Ascending aorta (tissue), 2 donors: ENCODE measurements around the gene PSG11. TPM values are rescaled to one million over a fixed set of nuclear protein-coding genes. Genes with fewer than 3 reads are reported as not detected.
"Not testable (repeated sequence)": the region's sequence is repeated elsewhere in the genome, so short reads cannot be mapped to it uniquely, and the experiment has no call there.

Source experiments
- DNase-seq, 2 donors: peaks; one replicate each; pipeline ENCODE4 v3.0.0-alpha.2; 2019; ENCODE audit warnings: low spot score in 2 of 2
- H3K27ac ChIP-seq, 2 donors: fragments of 200-600 bp; sonication (generic); one replicate each; pipeline ENCODE4 v1.5.1; 2016 to 2017; ENCODE audit warnings: mild to moderate bottlenecking in 1 of 2
- H3K27me3 ChIP-seq: fragments of 200-600 bp; sonication (generic); one replicate; pipeline ENCODE4 v1.5.1; 2017
- H3K36me3 ChIP-seq, 2 donors: fragments of 200-600 bp; sonication (generic); one replicate each; pipeline ENCODE4 v1.5.1; 2016
- H3K4me1 ChIP-seq, 2 donors: fragments of 200-600 bp; sonication (generic); one replicate each; pipeline ENCODE4 v1.5.1; 2016 to 2017; ENCODE audit warnings: mild to moderate bottlenecking in 1 of 2
- H3K4me3 ChIP-seq, 2 donors: fragments of 200-600 bp; sonication (generic); one replicate each; pipeline ENCODE4 v1.5.1; 2016 to 2017; ENCODE audit warnings: mild to moderate bottlenecking in 1 of 2
- H3K9me3 ChIP-seq, 2 donors: fragments of 200-600 bp; sonication (generic); one replicate each; pipeline ENCODE4 v1.5.1; 2016
- intact Hi-C: fragments of 100-400 bp; cut with DNase I; formaldehyde crosslinking; loops from one replicate; pipeline ENCODE4 v1.15.1; 2023
- total RNA-seq: library from RNA; depleted of rRNA; stranded (reverse); fragments of >200 nt; gene quantifications from one replicate; pipeline ENCODE4 v1.1.0, GENCODE V29; 2016
- TF ChIP-seq, protein P1 (sequence below), 3 experiments: fragments of 200-600 bp in 2 of 3; fragments of 450-650 bp in 1 of 3; sonication (generic) in 2 of 3; IDR thresholded peaks; one replicate each; pipeline ENCODE4 v1.5.1; 2016 to 2019; ENCODE audit warnings: antibody characterized with exemption in 3 of 3, mild to moderate bottlenecking in 1 of 3, moderate library complexity in 1 of 3

Gene PSG11
- total RNA-seq, 1 donor from 2014 or later: not detected

DNA sequence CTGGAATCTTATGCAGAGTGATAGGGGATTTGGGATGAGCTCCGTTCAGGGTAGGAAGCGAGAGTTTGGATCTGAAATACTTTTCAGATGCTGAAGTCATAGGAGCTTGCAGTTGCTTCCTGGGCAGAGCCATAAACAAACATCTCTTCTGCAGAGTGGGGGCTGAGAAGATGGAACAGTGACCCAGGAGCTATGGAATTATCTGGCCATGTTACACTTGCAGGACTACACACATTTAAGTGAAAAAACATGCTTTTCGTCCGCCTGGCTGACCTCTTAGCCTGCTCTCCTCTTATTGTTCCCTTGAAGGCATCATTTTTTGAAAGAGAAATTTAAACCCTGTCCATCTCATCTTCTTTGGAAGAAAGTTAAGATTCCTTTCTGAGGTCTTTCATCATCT is 40.7 kb downstream of the PSG11 start:
- Histone ChIP-seq H3K36me3 (no peaks in the 10 kb centered on the region), H3K4me1 (no peaks in the 10 kb centered on the region), H3K9me3 (no peaks in the 10 kb centered on the region), H3K27me3 (no peaks in the 10 kb centered on the region), H3K4me3 (no peak overlapping the region), H3K27ac (no peak overlapping the region)
- TF ChIP-seq, protein P1, sequence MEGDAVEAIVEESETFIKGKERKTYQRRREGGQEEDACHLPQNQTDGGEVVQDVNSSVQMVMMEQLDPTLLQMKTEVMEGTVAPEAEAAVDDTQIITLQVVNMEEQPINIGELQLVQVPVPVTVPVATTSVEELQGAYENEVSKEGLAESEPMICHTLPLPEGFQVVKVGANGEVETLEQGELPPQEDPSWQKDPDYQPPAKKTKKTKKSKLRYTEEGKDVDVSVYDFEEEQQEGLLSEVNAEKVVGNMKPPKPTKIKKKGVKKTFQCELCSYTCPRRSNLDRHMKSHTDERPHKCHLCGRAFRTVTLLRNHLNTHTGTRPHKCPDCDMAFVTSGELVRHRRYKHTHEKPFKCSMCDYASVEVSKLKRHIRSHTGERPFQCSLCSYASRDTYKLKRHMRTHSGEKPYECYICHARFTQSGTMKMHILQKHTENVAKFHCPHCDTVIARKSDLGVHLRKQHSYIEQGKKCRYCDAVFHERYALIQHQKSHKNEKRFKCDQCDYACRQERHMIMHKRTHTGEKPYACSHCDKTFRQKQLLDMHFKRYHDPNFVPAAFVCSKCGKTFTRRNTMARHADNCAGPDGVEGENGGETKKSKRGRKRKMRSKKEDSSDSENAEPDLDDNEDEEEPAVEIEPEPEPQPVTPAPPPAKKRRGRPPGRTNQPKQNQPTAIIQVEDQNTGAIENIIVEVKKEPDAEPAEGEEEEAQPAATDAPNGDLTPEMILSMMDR (IDR thresholded peaks at IDR 0.05): no peak
- intact Hi-C loops: no loop called here
- DNase-seq: no peak

DNA sequence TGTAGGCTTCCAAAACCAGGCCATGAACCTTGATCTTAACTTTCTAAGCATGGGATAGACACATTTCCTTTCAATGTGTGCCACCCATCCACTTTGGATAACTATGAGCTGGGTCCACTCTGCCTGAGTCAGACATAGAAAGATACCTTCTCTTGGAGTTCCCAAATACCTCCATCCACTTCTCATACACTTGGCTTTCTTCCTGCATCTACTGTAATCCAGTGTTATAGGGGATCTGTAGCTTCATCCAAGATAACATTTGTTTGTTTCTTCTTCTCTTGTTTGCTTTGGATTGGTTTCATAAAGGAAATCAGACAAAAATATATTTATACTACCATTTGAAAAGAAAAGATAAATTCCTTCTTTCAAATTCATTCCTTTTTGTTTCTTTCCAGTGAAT is 44.2 kb downstream of the PSG11 start:
- H3K27ac ChIP-seq, intact Hi-C loops, H3K36me3 ChIP-seq, H3K27me3 ChIP-seq, DNase-seq, H3K4me3 ChIP-seq, H3K4me1 ChIP-seq, H3K9me3 ChIP-seq: not testable (repeated sequence)

DNA sequence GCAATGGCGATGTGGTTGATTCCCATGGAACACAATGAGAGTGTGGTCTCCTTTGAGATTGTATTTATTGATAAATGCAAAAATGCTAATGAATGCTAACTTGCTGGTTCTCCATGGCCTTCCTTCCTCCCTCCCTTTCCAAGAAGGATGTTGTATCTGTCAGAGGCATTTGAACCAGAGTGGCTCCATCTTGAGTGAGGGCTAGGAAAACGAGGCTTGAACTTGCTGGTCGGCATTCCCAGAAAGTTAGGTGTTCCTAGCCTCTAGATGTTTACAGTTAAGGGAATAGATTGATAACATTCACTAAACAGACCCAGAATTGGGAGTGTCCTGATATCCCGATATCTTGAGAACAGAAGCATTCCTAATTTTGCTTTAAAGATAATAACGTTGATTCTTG is 54.8 kb downstream of the PSG11 start:
- DNase-seq, H3K27me3 ChIP-seq, intact Hi-C loops, H3K36me3 ChIP-seq, H3K27ac ChIP-seq, H3K4me1 ChIP-seq, H3K4me3 ChIP-seq, H3K9me3 ChIP-seq: not testable (repeated sequence)

DNA sequence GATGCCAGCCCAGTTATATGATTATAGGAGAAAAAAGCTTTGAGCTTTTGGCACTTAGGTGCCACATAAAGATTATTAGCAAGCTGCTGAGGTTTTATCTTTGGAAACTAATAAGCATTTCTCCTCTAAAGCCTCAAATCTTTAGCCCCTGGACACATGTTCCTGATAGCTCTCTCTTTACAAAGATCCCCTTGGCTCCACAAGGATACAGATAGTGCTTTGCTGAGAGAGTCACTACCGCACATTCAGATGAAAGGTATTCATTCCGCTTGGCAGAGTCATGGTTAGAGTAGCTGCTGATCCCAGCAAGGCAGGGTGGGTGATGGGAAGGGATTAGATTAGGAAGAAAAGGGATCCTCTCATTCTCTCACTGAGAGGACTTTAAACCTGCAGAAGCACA is 61.1 kb downstream of the PSG11 start:
- Histone ChIP-seq H3K27me3 (no peaks in the 10 kb centered on the region), H3K27ac (no peak overlapping the region), H3K36me3 (no peaks in the 10 kb centered on the region), H3K4me1 (no peaks in the 10 kb centered on the region), H3K4me3 (no peak overlapping the region), H3K9me3 (no peaks in the 10 kb centered on the region)
- TF ChIP-seq, protein P1 (IDR thresholded peaks at IDR 0.05): no peak
- DNase-seq: no peak
- intact Hi-C loops: no loop called here

DNA sequence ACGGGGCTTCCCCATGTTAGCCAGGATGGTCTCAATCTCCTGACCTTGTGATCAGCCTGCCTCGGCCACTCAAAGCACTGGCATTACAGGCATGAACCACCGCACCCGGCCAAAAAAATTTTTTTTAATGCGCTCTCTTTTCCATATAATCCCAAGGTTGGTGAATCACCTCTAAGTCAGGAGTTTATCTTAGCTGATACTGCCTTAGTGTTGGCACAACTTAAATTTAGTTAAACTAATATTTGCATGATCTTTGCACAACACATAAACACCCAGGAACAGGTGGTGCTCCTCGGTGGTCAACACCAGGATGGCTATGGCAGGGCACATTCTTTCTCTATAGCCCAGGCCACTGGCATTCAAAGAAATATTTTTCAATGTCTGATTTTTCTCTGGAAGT is 65.2 kb downstream of the PSG11 start:
- no peak overlapping the region for H3K27ac ChIP-seq
- H3K36me3 ChIP-seq: no peaks in the 10 kb centered on the region
- H3K9me3 ChIP-seq: no peaks in the 10 kb centered on the region
- no peak overlapping the region for H3K4me3 ChIP-seq
- no peaks in the 10 kb centered on the region for H3K4me1 ChIP-seq
- TF ChIP-seq, protein P1 (IDR thresholded peaks at IDR 0.05): no peak
- intact Hi-C loops: no loop called here
- no peaks in the 10 kb centered on the region for H3K27me3 ChIP-seq
- DNase-seq: no peak

Other genes with a start within 250 kb of the PSG11 start
- not detected for gene PSG1, start 146.8 kb downstream of the PSG11 start, total RNA-seq
- not detected for gene PSG6, start 108.6 kb downstream of the PSG11 start, total RNA-seq
- gene PSG7, start 89.3 kb downstream of the PSG11 start, total RNA-seq: not detected
- gene PSG2, start 56.2 kb upstream of the PSG11 start, total RNA-seq: not detected
- not detected for gene PSG5, start 160.1 kb upstream of the PSG11 start, total RNA-seq
- gene PSG4, start 179.2 kb upstream of the PSG11 start, total RNA-seq: not detected
- not detected for gene PSG9, start 243.1 kb upstream of the PSG11 start, total RNA-seq